WTC11 (cell line): Measurements from ENCODE around the gene KLHL12.

Experiments used
- CBFB ChIP-seq: sonication (generic); formaldehyde crosslinking; IDR thresholded peaks from 2 replicates; pipeline ENCODE4 v1.8.1; 2022; ENCODE audit warnings: mild to moderate bottlenecking, low read depth, missing genetic modification reagents
- CREM ChIP-seq: sonication (generic); formaldehyde crosslinking; IDR thresholded peaks from 2 replicates; pipeline ENCODE4 v1.8.1; 2022; ENCODE audit warnings: mild to moderate bottlenecking, missing genetic modification reagents, moderate library complexity
- E2F5 ChIP-seq: sonication (generic); formaldehyde crosslinking; IDR thresholded peaks from 2 replicates; pipeline ENCODE4 v1.8.1; 2022; ENCODE audit warnings: mild to moderate bottlenecking, moderate library complexity, missing genetic modification reagents
- ETV6 ChIP-seq: sonication (generic); formaldehyde crosslinking; IDR thresholded peaks from 2 replicates; pipeline ENCODE4 v1.8.1; 2022; ENCODE audit warnings: mild to moderate bottlenecking, missing genetic modification reagents
- FOXJ3 ChIP-seq: sonication (generic); formaldehyde crosslinking; IDR thresholded peaks from 2 replicates; pipeline ENCODE4 v1.9.0; 2021; ENCODE audit warnings: missing genetic modification reagents, mild to moderate bottlenecking, borderline replicate concordance
- FOXP1 ChIP-seq: sonication (generic); formaldehyde crosslinking; IDR thresholded peaks from 2 replicates; pipeline ENCODE4 v1.8.0; 2022; ENCODE audit warnings: missing genetic modification reagents, mild to moderate bottlenecking, moderate library complexity, borderline replicate concordance
- IRF2 ChIP-seq: sonication (generic); formaldehyde crosslinking; IDR thresholded peaks from 2 replicates; pipeline ENCODE4 v1.8.0; 2022; ENCODE audit warnings: low read depth, missing genetic modification reagents, borderline replicate concordance
- JUN ChIP-seq: sonication (generic); formaldehyde crosslinking; IDR thresholded peaks from 2 replicates; pipeline ENCODE4 v1.8.0; 2023; ENCODE audit warnings: mild to moderate bottlenecking, missing genetic modification reagents
- MAX ChIP-seq: sonication (generic); formaldehyde crosslinking; IDR thresholded peaks from 2 replicates; pipeline ENCODE4 v1.8.0; 2022; ENCODE audit warnings: mild to moderate bottlenecking, missing genetic modification reagents
- ZNF317 ChIP-seq: sonication (generic); formaldehyde crosslinking; IDR thresholded peaks from 2 replicates; pipeline ENCODE4 v1.8.1; 2023; ENCODE audit warnings: low read depth, mild to moderate bottlenecking, moderate library complexity, missing genetic modification reagents, borderline replicate concordance
- ZNF512 ChIP-seq: sonication (generic); formaldehyde crosslinking; IDR thresholded peaks from 2 replicates; pipeline ENCODE4 v1.8.1; 2022; ENCODE audit warnings: missing genetic modification reagents, borderline replicate concordance
- TF ChIP-seq, protein P1 (sequence below): fragments of 200-600 bp; IDR thresholded peaks from 2 replicates; pipeline ENCODE4 v1.8.0; 2022; ENCODE audit warnings: antibody characterized with exemption
- TF ChIP-seq, protein P2 (sequence below): sonication (generic); formaldehyde crosslinking; IDR thresholded peaks from 2 replicates; pipeline ENCODE4 v1.8.0; 2022; ENCODE audit warnings: mild to moderate bottlenecking, missing genetic modification reagents
- TF ChIP-seq, protein P3 (sequence below): sonication (generic); formaldehyde crosslinking; IDR thresholded peaks from 2 replicates; pipeline ENCODE4 v1.8.1; 2023; ENCODE audit warnings: mild to moderate bottlenecking, missing genetic modification reagents, moderate library complexity

DNA sequence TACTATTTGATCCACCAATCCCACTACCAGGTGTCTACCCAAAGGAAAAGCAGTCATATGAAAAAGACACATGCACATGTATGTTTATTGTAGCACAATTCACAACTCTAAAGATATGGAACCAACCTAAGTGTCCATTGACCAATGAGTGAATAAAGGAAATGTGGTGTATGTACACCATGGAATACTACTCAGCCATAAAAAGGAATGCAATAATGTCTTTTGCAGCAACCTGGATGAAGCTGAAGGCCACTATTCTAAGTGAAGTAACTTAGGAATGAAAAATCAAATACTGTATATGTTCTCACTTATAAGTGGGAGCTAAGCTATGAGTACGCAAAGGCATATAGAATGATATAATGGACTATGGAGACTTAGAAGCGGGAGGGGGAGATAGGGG is 18.4 kb upstream of the KLHL12 start:
- TF ChIP-seq, protein P1, sequence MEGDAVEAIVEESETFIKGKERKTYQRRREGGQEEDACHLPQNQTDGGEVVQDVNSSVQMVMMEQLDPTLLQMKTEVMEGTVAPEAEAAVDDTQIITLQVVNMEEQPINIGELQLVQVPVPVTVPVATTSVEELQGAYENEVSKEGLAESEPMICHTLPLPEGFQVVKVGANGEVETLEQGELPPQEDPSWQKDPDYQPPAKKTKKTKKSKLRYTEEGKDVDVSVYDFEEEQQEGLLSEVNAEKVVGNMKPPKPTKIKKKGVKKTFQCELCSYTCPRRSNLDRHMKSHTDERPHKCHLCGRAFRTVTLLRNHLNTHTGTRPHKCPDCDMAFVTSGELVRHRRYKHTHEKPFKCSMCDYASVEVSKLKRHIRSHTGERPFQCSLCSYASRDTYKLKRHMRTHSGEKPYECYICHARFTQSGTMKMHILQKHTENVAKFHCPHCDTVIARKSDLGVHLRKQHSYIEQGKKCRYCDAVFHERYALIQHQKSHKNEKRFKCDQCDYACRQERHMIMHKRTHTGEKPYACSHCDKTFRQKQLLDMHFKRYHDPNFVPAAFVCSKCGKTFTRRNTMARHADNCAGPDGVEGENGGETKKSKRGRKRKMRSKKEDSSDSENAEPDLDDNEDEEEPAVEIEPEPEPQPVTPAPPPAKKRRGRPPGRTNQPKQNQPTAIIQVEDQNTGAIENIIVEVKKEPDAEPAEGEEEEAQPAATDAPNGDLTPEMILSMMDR = no peak
- TF ChIP-seq MAX (no peak), E2F5 (CRISPR knock-in tag) (no peak), CBFB (CRISPR knock-in tag) (no peak), IRF2 (no peak), JUN (CRISPR knock-in tag) (no peak), FOXP1 (no peak), CREM (CRISPR knock-in tag) (no peak), ETV6 (CRISPR knock-in tag) (no peak), FOXJ3 (no peak), ZNF512 (CRISPR knock-in tag) (no peak), ZNF317 (CRISPR knock-in tag) (no peak)
- TF ChIP-seq, protein P2, sequence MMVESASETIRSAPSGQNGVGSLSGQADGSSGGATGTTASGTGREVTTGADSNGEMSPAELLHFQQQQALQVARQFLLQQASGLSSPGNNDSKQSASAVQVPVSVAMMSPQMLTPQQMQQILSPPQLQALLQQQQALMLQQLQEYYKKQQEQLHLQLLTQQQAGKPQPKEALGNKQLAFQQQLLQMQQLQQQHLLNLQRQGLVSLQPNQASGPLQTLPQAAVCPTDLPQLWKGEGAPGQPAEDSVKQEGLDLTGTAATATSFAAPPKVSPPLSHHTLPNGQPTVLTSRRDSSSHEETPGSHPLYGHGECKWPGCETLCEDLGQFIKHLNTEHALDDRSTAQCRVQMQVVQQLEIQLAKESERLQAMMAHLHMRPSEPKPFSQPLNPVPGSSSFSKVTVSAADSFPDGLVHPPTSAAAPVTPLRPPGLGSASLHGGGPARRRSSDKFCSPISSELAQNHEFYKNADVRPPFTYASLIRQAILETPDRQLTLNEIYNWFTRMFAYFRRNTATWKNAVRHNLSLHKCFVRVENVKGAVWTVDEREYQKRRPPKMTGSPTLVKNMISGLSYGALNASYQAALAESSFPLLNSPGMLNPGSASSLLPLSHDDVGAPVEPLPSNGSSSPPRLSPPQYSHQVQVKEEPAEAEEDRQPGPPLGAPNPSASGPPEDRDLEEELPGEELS (CRISPR knock-in tag) = no peak
- TF ChIP-seq, protein P3, sequence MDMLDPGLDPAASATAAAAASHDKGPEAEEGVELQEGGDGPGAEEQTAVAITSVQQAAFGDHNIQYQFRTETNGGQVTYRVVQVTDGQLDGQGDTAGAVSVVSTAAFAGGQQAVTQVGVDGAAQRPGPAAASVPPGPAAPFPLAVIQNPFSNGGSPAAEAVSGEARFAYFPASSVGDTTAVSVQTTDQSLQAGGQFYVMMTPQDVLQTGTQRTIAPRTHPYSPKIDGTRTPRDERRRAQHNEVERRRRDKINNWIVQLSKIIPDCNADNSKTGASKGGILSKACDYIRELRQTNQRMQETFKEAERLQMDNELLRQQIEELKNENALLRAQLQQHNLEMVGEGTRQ (CRISPR knock-in tag) = no peak
